ENCODE data around the gene PAPSS1. TPM values are rescaled to one million over a fixed set of nuclear protein-coding genes. Genes with fewer than 3 reads are reported as not detected.

The PAPSS1 gene
- total and polyA plus RNA-seq, 2 experiments from 2014 or later, result 72.0 to 85.8 TPM

- H3K36me3 ChIP-seq (ENCODE audit: insufficient read depth), result no peaks in the 10 kb centered on the region
- H4K20me1 ChIP-seq (replicated peaks; ENCODE audit: insufficient read depth), result no peaks in the 10 kb centered on the region
- H3K4me2 ChIP-seq, result no peak overlapping the region
- Mint-ChIP-seq H3K4me1 (no peaks in the 10 kb centered on the region), H3K27me3 (ENCODE audit: insufficient read depth, low read depth, poor library complexity) (peaks cover 2% of the 10 kb centered on the region), H3K9me3 (no peaks in the 10 kb centered on the region), H3K27ac (no peak overlapping the region), H3K36me3 (ENCODE audit: low read depth) (peaks cover 6% of the 10 kb centered on the region), H3K4me3 (no peak overlapping the region)
- H3K79me2 ChIP-seq (replicated peaks; ENCODE audit: insufficient read depth), result peaks cover 4% of the 10 kb centered on the region; the same call in 1 of the 2 replicates
- no peak overlapping the region for H3K27ac ChIP-seq (ENCODE audit: low read depth)
- no peak for TF ChIP-seq JUNB (IDR thresholded peaks at IDR 0.05; ENCODE audit: unreplicated experiment)
- no peak for TF ChIP-seq POLR2AphosphoS5 (IDR thresholded peaks at IDR 0.05; ENCODE audit: low read depth)
- TF ChIP-seq STAT1 (IDR thresholded peaks at IDR 0.05; ENCODE audit: unreplicated experiment), result no peak
- TF ChIP-seq EZH2 (IDR thresholded peaks at IDR 0.05; ENCODE audit: low read depth, unreplicated experiment), result no peak
- TF ChIP-seq CREB1 (CRISPR knock-in tag; IDR thresholded peaks at IDR 0.05; ENCODE audit: low read depth), result no peak
- TF ChIP-seq EZH2phosphoT487 (IDR thresholded peaks at IDR 0.05; ENCODE audit: unreplicated experiment), result no peak
- TF ChIP-seq REST (IDR thresholded peaks at IDR 0.05; ENCODE audit: unreplicated experiment), result no peak
- no peak for TF ChIP-seq ZNF114 (CRISPR knock-in tag; IDR thresholded peaks at IDR 0.05)
- no peak for TF ChIP-seq ZNF331 (CRISPR knock-in tag; IDR thresholded peaks at IDR 0.05; ENCODE audit: low read depth)
- no peak for TF ChIP-seq NANOG (IDR thresholded peaks at IDR 0.05; ENCODE audit: borderline replicate concordance)
- TF ChIP-seq ETS1 (IDR thresholded peaks at IDR 0.05), result no peak
- TF ChIP-seq ZNF462 (CRISPR knock-in tag; IDR thresholded peaks at IDR 0.05), result no peak
- no peak for TF ChIP-seq CTCF (conservative IDR thresholded peaks at IDR 0.05; ENCODE audit: low read depth in 2 of 2)
- no peaks in the 10 kb centered on the region for H3K9me2 ChIP-seq (ENCODE audit: insufficient read depth)
- no peak overlapping the region for H3K4me3 ChIP-seq
- H3F3A ChIP-seq (replicated peaks; ENCODE audit: low read depth), result no peaks in the 10 kb centered on the region
- no peak for DNase-seq (ENCODE audit: low spot score)
- H3K27me3 ChIP-seq (ENCODE audit: insufficient read depth), result no peaks in the 10 kb centered on the region
- ATAC-seq, result no peak
- H2AFZ ChIP-seq, result no peak overlapping the region
- no peaks in the 10 kb centered on the region for H3K4me1 ChIP-seq (ENCODE audit: insufficient read depth)
Observed at GRCh38 chr4:107630185-107630705, 89.8 kb downstream of the PAPSS1 start.
